Measurements from ENCODE around the gene NPY2R.

- TF ChIP-seq EZH2 (IDR thresholded peaks at IDR 0.05), result no peak
- no peak for TF ChIP-seq POLR2AphosphoS5 (IDR thresholded peaks at IDR 0.05; ENCODE audit: borderline replicate concordance, low read depth, low read length)
- no peak for TF ChIP-seq FOXP2 (optimal IDR thresholded peaks at IDR 0.05; ENCODE audit: control extremely low read depth, extremely low read length, insufficient read depth)
Observed at GRCh38 chr4:155174668-155175067, 33.8 kb upstream of the NPY2R start.

Measured in SK-N-MC (cell line).